GM21717 (cell line): ENCODE results near the gene LAP3.
A peak's percentile ranks its signal among the peaks of the same experiment; 100 is the strongest.

Experiments
- ATAC-seq: cut with Tn5 transposase; IDR thresholded peaks from one replicate; pipeline ENCODE4 v1.9.1; 2021; ENCODE audit warnings: mild to moderate bottlenecking, moderate library complexity; ENCODE audit not compliant: unreplicated experiment

The LAP3 gene

DNA sequence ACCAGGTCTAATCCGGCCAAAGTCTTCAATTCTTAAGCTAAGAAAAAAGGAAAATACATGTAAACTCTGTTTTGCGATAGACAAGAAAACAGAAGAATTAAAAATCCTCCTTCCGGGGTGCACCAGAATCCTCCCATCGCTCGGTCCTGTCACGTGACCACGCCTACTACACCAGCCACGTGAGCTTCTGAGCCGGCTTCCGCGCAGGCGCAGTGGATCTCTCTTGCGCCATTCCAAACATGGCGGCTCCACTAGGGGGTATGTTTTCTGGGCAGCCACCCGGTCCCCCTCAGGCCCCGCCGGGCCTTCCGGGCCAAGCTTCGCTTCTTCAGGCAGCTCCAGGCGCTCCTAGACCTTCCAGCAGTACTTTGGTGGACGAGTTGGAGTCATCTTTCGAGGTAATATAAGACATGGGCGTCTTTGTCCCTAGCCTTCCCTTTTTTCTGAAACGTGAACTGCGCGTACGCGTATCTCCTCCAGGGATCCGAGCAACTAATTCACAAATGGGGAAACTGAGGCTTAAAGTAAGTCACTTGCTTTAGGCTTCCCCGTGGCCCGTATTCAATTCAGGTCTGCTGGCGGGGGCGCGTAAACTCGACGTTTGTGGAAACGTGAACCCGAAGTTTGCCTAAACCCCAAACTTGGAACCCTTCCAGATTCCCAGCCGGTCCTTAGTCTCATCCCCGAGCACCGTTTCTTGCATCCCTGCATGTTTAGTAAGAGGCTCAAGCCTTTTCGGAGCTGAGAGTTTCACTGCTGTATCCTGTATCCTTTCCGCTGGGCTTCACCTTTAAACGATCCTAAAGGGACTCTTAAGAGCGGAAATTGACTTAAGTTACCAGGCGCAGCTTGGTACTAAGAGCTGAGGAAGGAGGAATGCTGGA, 37.7 kb downstream of the LAP3 start, which contains the start of gene MED28:
TSS of gene MED28 (plus strand) at position 226 of the 884 bp plus-strand sequence. CDS start at position 240, 14 bp downstream.
- peak; percentile 88 for ATAC-seq

- ATAC-seq, result no peak
Observed at GRCh38 chr4:17616283-17616682, 39.3 kb downstream of the LAP3 start.

DNA sequence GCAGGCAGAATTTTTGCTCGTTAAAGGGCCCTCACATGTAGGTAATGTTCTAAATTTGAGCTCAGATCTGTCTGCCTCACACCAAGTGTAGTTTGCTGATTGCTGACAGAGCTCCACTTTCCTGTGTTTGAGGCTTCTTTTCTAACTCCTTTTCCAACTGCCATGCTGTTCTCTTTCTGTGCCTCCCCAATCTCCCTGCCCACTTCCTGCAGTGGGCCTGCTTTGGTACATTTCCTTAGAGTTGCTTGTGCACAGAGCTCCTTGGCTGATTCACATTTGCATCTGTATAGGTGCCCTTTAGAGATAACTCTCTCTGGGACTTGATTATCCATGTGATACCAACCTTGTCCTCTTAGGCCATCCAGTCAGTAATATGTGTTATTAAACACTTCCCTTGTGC, 41.9 kb downstream of the LAP3 start:
- no peak for ATAC-seq

- ATAC-seq, result no peak
Observed at GRCh38 chr4:17619416-17620105, 42.6 kb downstream of the LAP3 start.

GRCh38 chr4:17623451-17624001, 46.5 kb downstream of the LAP3 start:
- ATAC-seq, result no peak

- no peak for ATAC-seq
Observed at GRCh38 chr4:17624821-17625220, 47.8 kb downstream of the LAP3 start.

- no peak for ATAC-seq
Observed at GRCh38 chr4:17630228-17630627, 53.2 kb downstream of the LAP3 start.

- no peak for ATAC-seq
Observed at GRCh38 chr4:17633600-17633999, 56.6 kb downstream of the LAP3 start.

DNA sequence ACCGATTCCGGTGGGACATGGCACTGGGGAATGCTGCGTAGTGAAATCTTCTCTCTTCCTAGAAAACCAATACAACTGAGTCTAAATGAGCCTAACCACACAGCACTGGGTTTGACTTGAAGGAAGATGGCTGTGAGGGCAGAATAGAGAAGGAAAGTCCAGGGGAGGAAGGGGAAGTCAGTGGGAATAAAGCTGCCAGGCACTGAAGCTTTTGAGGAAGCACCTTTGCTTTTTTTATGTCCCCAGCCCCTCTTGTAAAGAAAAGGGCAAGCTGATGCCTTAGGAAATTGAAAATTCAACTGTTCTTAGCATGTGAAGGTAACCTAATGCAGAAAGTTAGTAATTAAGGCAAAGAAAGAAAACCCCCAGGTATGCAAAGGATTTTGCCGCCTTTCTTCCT, 58.1 kb downstream of the LAP3 start:
- ATAC-seq, result no peak

DNA sequence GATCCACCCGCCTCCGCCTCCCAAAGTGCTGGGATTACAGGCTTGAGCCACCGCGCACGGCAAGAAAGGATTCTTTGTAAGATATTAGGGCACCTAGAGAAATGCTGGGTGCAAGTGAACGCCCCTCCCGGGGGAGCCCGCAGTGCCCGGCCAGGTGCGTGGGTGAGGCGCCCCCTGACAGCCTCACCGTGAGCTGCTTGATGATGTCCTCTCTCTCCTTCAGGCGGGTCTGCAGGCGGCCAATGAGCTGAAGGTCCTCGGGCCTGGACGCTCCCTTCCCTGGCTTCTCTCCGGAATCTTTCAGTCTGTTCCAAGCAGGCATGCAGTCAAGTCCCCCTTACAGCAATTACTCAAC, 59.3 kb downstream of the LAP3 start:
- peak; percentile 16 for ATAC-seq

DNA sequence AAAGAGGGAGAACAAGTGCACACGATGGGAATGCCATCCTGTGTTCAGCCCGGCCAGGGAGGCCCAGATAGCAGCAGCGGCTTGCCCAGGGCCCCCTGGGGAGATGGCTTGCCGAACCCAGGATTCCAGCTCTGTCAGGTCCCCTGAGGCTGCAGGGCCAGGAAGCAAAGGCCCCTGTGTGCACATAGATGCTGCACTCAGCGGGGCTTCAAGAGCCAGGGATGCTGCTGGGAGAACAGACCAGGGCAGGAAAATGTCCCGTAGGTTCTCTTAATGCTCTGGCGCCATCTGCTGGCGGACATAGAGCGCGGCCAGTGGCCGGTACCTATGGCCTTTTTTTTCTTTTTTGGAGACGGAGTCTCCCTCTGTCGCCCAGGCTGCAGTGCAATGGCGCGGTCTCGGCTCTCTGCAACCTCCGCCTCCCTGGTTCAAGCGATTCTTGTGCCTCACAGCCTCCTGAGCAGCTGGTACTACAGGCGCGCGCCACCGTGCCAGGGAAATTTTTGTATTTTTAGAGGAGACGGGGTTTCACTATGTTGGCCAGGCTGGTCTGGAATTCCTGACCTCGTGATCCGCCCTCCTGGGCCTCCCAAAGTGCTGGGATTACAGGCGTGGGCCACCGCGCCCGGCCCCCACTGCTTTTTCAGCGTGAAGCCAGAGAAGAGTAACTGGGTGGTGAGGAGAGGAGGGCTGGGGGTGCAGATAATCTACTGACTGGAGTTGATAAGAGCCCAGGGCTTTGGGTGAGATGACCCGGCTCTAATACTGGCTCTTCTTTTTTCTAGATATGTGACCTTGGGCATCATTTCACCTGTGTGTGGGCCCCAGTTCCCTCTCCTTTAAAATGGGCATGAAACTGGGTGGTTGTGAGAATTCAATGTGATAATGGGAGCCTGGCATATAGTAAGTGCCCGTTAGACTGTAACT, 60.0 kb downstream of the LAP3 start:
- ATAC-seq, result peak; percentile 91

GRCh38 chr4:17639136-17639535, 62.1 kb downstream of the LAP3 start:
- ATAC-seq, result no peak

DNA sequence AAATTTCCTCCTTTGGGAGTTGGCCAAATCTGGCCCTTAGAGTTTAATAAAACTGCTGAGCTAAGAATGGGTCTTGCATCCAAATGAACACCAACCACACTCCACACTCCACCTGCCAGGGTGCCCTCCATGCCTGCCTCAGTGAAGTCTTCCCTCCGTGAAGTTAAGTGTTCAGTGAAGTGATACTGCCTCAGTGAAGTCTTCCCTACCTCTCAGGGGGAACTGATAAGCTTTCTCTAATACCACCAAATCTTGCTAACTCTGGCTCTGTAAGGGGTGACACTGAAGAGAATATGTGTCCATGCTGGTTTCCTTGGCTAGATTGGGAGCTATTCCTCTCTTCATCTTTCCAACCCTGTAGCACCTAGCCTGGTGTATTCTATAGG, 65.4 kb downstream of the LAP3 start:
- ATAC-seq, result no peak

DNA sequence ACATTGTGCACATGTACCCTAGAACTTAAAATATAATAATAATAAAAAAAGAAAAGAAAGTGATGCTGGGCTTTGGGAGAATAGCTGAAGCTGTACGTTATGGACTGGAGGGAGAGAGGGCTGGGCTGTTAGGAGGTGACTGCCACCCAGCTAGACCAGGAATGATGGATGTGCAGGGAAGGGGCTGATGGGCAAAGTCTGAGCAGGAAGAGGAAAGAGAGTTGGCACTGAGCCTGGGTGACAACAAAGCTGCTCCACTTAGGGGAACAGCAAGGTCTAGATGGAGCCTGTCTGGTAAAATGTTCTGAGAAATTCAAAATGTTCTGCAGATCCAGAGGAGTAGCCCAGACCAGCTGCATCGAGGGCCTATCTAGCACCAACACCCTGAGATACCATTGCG, 69.7 kb downstream of the LAP3 start:
- no peak for ATAC-seq

- ATAC-seq, result no peak
Observed at GRCh38 chr4:17647176-17647806, 70.3 kb downstream of the LAP3 start.

- no peak for ATAC-seq
Observed at GRCh38 chr4:17647927-17648326, 70.9 kb downstream of the LAP3 start.

GRCh38 chr4:17650406-17650805, 73.4 kb downstream of the LAP3 start:
- no peak for ATAC-seq

GRCh38 chr4:17654701-17655100, 77.7 kb downstream of the LAP3 start:
- no peak for ATAC-seq

DNA sequence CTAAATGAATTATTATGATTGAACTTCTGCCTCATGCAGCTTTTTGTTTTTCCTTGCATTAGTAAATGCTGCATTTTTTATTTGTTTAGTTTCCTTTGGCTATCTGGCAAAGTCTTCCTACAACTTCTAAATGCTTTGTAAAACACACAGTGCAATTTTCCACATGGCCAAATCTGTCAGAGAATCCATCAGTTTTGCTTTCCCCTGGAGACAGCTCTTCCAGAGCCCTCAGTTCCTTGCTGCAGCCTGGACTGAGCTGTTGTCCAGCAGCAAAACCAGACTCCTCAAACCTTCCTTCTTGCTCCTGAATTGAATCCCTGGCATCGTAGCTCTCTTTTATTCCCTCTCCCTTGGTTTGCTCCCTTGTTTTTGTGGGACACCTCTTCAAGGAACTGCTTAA, 80.1 kb downstream of the LAP3 start:
- no peak for ATAC-seq
